Measurements from ENCODE around the gene GLG1.
"Not testable (repeated sequence)": the region's sequence is repeated elsewhere in the genome, so short reads cannot be mapped to it uniquely, and the experiment has no call there.

Gene GLG1

DNA sequence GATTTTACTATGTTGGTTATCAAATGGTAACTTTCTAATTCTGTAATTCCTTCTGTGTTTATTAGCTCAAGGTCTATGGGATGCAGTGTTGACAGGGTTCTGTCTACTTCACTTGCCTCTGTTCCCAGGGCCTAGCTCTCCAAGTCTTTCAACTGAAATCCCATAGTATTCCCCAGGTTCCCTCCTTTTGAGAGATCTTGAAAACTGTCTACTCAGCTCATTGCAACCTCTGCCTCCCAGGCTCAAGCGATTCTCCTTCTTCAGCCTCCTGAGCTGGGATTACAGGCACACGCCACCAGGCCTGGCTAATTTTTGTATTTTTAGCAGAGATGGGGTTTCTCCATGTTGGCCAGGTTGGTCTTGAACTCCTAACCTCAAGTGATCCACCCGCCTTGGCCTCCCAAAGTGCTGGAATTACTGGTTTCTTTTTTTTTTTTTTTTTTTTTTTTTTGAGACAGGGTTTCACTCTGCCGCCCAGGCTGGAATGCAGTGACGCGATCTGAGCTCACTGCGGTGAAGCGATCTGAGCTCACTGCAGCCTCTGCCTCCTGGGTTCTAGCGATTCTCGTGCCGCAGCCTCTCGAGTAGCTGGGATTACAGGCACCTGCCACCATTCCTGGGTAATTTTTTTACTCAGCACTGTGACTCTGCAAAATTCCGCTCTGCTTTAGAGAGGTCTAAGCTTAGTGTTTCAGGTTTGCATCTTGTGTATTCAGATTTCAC lies 163.1 kb downstream of the GLG1 start:
- not testable (repeated sequence) for DNase-seq (ENCODE audit: low read depth)

GRCh38 chr16:74439685-74440084 lies 167.2 kb downstream of the GLG1 start:
- DNase-seq (ENCODE audit: low read depth): no peak

DNA sequence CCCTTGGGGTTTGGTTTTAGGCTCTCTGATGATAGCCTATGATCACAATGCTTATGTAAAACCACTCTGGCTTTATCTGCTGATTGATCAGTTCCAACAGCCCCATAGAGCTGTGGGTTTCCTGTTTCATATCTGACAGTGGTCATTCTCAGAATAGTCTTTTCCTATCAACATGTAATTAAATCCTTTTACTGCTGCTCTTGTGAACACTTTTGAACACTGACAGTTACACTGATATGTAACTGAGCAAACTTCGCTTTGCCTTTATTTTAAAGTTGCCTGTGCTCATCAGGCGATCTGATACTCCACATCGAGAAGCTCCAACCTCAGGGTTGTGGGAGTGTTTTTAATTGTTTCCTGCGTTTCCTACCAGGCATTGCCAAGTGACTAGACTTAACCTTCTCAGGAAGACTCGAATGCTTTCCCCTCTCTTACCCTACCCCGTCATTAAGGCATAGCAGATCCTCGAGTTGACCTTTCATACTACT lies 168.4 kb downstream of the GLG1 start:
- DNase-seq (ENCODE audit: low read depth): no peak

DNA sequence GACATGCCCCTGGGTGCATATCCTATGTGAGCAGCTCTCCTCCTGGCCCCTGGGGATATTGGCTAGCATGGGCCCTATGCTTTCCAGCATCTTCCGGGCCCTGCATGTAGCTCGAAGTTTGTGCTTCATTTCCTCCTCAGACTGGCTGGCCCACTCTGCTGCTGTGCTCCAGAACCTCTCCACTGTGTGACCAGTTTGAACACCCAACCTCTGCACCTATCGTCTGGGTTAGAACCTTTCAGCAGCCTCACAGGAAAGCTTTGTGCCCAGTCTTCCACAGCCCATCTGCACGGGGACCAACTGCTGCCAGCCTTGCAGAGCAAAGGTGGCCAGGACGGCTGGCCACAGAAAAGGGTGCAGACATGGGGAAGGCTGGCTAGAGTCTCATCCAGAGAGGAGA lies 175.4 kb downstream of the GLG1 start:
- DNase-seq (ENCODE audit: low read depth): no peak

DNA sequence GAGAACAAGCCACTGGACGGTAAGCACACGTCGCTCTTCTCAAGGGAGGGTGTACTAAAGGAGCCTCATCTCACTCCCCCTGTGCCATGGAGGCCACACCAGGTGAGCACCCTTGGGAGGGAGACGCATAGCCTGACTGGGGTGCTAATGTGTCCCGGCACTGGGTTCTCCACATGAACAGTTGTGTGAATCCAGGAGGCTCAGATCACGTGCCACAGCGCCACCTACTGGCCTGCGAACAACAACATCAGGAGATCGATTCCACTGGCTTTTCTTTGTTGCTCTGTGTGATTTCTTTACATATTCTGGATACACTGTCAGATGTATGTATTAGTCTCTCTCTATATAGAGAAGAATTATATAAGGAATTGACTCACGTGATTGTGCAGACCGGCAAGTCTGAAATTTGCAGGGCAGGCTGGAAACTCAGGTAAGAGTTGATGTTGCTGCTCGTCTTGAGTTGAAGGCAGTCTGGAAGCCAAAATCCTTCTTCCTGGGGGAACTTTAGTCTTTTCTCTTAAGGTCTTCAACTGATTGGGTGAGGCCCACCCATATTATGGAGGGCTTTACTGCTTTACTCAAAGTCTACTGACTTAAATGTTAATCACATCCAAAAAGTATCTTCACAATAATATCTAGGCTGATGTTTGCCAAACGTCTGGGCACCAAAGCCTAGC lies 176.7 kb downstream of the GLG1 start:
- DNase-seq (ENCODE audit: low read depth): peak; percentile 14

DNA sequence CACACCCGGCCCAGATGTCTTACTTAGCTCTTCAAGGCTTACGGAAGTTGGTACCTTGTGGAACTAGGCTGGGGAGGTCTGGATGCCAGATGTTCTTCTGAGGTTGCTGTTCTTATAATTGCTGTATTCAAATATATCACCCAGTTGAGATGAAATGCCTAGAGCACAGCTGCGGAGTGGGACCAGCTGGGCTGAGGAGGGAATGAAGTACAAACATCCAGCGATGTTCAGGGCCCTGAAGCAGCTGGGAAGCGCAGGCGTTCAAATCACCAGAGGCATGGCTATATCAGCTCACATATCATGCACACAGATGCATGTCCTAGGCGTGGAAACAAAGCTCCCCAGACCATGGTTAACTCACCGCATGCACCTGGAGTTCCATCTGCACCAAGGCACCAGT lies 178.4 kb downstream of the GLG1 start:
- DNase-seq (ENCODE audit: low read depth): not testable (repeated sequence)

DNA sequence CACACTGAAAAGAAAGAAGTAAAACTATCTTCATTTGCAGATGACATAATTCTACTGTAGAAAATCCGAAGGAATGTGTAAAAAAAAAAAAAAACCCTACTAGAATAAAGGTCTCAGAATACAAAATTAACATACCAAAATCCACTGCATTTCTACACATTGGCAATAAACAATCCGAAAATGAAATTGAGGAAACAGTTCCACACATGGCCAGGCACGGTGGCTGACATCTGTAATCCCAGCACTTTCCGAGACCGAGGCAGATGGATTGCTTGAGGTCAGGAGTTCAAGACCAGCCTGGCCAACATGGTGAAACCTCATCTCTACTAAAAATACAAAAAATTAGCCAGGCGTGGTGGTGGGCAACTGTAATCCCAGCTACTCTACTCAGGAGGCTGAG lies 181.2 kb downstream of the GLG1 start:
- DNase-seq (ENCODE audit: low read depth): not testable (repeated sequence)

GRCh38 chr16:74423721-74424120 lies 183.2 kb downstream of the GLG1 start:
- DNase-seq (ENCODE audit: low read depth): not testable (repeated sequence)

- not testable (repeated sequence) for DNase-seq (ENCODE audit: low read depth)
Observed at GRCh38 chr16:74422086-74422485, 184.8 kb downstream of the GLG1 start.

GRCh38 chr16:74421482-74421785 lies 185.5 kb downstream of the GLG1 start:
- not testable (repeated sequence) for DNase-seq (ENCODE audit: low read depth)

- not testable (repeated sequence) for DNase-seq (ENCODE audit: low read depth)
Observed at GRCh38 chr16:74420612-74421481, 186.1 kb downstream of the GLG1 start, which contains the start of gene CLEC18B. Gene CLEC18B, minus strand, starts transcription at chr16:74421478. Its CDS starts 208 bp downstream, at chr16:74421270.

GRCh38 chr16:74419811-74420210 lies 187.1 kb downstream of the GLG1 start:
- not testable (repeated sequence) for DNase-seq (ENCODE audit: low read depth)

DNA sequence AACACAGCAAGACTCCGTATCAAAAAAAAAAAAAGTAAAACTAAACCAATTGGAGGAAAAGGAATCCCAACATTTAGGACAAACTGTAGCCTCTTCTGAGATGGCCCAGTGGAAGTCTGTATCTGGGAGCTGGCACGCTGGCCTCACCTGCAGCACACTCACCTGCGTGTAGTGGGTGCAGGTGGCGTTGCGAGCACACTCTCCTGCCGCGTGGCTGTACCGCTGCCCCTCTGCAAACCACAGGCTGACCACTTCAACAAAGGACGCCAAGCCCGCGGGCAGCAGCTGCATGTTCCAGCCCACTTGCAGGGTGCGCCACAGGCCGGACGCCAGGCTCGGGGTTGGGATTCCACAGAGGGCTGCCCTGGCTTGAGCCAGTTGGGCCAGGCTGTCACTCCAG lies 189.0 kb downstream of the GLG1 start:
- DNase-seq (ENCODE audit: low read depth): not testable (repeated sequence)

- DNase-seq (ENCODE audit: low read depth): not testable (repeated sequence)
Observed at GRCh38 chr16:74413920-74414319, 193.0 kb downstream of the GLG1 start.

DNA sequence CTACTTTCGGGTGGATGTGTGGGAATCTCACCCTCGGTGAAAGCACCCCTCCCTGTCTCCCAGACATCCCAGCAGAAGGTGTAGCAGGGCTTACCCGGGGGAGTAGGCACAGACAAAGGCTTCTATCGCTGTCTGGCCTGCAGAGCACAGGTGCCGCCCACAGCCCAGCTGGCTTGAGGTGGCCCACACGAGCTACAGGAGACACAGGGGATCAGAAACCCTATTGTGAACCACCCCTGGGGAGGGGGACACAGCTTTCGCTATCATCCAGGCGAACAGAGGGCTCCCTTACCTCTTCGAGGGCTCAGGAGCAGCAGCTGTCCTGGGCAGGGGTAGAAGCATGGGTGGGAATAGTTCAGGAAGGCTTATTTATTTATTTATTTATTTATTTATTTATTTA lies 193.4 kb downstream of the GLG1 start:
- not testable (repeated sequence) for DNase-seq (ENCODE audit: low read depth)

- DNase-seq (ENCODE audit: low read depth): not testable (repeated sequence)
Observed at GRCh38 chr16:74412775-74413390, 194.0 kb downstream of the GLG1 start.

DNA sequence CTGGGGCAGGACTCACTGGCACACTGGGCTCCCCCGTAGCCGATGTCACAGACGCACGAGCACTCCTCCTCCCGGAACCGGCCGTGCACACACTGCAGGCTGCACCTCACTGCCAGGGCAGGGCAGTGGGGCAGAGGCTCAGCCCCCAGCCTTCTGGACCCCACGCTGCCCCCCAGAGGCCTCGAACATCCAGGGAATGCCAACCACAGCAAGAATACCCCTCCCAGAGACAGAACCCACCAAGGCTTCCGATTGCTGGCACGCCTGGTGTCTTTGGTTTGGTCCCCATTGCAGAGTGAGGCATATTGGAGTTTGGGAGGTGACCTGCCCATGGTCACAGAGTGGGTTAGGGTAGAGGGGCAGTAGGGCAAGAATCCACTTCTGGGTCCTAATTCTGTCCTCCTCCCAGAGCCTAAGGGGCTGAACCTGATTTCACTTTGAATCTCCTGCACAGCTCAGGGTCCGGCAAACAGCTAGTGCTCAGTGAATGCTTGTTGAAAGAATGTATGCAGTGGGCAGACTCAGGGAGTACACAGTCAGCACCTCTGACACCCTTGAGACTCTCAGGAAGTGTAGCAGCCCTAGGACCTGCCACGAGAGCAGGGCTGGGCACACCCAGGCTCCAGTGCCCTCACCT lies 194.7 kb downstream of the GLG1 start:
- DNase-seq (ENCODE audit: low read depth): not testable (repeated sequence)

DNA sequence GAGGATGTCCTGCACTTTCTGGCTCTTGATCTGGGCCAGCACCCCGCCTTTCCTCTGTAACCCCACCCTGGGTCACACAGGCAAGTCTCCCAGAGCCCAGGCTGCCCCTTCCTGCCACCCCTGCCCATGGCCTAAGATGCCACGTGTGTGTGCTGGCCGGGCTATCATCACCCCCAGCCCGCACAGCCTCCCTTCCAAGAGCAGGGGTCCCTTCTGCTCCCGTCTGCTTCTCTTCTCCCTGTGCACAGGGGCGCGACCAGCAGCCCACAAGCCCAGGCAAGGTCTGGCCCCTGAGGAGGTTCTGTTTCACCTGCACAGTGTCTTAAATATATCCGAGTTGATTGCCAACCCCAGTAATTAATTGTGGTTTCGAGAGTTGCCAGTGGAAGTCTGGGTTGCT lies 195.9 kb downstream of the GLG1 start:
- not testable (repeated sequence) for DNase-seq (ENCODE audit: low read depth)

- DNase-seq (ENCODE audit: low read depth): not testable (repeated sequence)
Observed at GRCh38 chr16:74410057-74410957, 196.6 kb downstream of the GLG1 start.
